GM21717 (cell line): Measurements from ENCODE around the gene GRHL1.
"Not testable (repeated sequence)": the region's sequence is repeated elsewhere in the genome, so short reads cannot be mapped to it uniquely, and the experiment has no call there.

Experiments
- ATAC-seq: cut with Tn5 transposase; IDR thresholded peaks from one replicate; pipeline ENCODE4 v1.9.1; 2021; ENCODE audit warnings: mild to moderate bottlenecking, moderate library complexity; ENCODE audit not compliant: unreplicated experiment

Gene GRHL1

DNA sequence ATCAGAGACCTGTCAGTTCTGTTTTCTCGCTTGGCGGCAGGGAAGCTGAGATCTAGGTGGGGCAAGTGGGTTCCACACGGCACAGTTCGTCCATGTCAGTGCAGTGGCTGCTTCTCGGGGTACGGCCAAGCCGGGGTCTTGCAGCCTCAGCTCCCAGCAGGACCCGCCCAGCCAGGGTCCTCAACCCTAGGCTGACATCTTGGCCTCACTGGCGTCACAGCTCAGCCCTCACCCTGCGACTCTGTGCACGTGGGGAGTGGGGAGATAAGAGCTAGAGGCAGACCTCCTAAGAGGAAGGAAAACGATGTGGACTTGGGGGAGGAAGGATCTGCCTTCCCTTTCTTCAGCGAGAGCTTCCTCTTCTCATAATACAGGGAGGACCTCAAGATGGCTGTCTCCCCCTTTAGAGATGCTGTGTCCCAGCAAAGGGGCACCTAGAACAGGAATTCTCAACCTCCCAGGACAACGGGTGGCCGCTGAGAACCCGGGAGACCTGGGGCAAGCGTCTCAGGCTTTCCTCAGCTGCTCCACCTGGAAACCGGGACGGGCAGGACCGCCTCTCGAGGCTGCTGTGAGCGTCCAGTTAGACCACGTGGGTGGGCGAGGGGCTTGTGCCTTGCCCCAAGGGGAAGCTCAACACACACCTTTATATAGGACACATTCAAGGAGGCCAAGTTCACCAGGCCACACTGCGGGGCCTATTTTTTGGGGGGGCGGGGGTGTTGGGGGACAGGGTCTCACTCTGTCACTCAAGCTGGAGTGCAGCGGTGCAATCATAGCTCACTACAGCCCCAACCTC, 68.3 kb downstream of the GRHL1 start:
- no peak for ATAC-seq

DNA sequence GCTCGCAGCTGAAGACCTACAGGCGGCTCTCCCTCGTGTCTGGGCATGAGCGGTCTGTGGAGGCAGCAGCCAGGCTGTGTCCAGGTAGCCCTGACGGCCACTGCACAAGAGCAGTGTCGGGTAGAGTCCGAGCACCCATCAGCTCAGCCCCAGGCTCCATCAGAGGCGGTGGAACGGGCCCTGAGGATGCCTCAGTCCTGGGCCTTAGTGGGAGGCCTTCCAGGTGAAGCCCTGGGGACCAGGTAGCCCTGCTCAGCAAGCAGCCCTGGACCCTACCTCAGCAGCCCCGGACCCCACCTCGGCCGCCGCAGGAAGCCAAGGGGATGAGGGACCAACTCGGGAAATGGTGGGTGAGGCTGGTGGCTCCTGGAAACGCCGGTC, 70.5 kb downstream of the GRHL1 start:
- no peak for ATAC-seq

DNA sequence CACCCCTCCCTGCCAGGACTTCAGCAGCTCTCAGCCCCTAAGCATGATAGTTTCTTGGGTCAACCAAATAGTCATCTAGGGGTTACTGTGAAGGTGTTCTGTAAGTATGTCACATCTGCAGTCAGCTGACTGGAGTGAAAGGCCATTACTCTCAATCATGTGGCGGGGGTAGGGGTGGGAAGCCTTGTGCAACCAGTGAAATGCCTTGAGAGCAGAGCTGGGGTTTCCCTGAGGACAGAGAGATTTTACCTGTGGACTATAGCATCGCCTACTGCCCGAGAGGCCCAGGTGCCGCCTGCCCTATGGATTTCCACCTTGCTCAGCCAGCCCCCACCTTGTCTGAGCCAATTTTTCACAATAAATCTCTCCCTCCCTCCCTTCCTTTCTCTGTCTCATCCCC, 71.0 kb downstream of the GRHL1 start:
- ATAC-seq, result no peak

DNA sequence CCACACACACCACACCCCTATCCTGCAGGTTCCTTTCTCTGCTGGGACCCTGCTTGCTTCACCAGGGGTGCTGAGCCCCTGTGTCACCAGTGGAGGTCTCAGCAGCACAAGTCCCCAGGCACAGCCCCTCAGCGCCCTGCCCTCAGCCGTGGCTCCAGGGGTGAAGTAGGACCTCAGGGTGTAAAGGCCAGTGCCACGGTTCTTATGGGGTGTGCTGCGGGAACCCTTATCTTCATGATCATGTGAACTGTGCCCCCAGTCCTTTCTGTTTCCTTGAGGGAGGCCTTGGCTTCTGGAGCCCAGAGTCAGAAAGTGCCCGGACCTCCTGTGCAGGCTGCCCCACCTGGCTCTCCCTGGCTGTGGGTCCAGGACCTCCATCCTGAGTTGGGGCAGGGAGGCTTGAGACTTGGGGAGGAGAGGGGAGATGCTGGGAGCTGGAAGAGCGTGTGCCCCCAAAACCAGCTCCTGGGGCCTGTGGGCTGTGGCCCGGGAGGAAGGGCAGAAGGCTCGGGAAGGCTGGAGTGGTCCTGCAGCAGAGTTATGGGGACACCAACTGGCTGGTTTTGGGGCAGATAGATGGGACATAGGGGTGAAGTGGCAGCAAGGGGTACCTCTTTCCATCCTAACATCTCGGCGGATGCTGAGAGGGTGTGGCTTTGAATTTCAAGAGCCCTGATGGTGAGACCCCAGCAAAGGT, 71.6 kb downstream of the GRHL1 start:
- ATAC-seq, result no peak

DNA sequence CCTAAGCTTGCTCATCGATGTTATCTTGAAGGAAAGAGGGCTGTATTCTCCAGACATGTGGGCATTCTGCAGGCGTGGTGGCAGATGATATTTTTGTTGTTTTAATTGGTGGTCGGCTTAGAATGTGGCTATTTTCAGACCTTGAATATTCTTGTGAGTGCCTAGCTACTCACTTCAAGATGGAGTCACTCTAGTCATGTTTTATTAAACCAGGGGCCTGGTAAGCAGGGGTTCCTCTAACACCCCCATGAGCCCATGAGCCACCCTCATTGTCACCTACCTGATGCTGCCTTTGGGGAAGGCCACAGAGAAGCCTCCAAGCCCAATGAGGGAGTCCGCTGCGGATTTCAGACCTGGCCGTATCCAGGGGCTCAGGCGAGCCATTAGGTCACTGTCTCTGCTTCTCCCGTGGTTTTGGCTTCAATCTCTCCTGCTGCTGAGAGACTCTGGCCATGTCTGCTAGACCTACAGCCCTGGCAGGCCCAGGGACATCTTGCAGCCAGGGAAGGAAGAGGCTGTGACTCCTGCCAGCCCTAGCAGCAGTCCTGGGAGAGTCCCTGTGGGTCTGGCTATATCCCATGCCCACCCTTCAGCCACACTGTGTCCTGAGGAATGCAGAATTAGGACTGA, 75.6 kb downstream of the GRHL1 start:
- no peak for ATAC-seq

DNA sequence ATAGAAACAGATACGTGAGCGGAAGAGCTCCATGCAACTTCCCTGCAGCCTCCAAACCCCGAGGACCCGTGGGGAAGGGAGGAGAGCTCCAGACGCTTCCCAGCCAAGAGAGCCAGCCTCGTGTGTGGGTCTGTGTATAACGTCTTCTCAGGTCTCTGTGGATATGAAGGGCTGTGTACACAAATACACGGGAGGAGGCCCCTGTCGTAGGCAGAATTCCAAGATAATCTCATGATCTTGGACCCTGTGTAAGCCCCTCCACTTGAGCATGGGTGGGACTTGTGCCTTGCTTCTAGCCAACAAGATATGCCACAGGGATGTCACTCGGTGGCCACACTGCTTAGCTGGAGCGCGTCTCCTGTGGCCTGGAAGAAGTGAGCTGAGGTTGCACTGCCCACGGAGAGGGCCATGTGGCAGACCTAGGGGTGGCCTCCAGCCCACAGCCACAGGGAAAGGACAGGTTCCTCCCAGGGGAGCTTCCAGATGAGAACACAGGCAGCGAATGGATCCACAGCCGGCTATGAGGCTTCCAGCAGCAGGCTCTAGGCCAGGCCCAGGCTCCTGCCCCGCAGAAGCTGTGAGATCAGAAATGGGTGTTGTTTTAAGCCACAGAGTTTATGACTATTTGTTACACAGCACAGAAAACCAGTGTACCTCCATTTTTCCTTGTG, 76.3 kb downstream of the GRHL1 start:
- no peak for ATAC-seq

DNA sequence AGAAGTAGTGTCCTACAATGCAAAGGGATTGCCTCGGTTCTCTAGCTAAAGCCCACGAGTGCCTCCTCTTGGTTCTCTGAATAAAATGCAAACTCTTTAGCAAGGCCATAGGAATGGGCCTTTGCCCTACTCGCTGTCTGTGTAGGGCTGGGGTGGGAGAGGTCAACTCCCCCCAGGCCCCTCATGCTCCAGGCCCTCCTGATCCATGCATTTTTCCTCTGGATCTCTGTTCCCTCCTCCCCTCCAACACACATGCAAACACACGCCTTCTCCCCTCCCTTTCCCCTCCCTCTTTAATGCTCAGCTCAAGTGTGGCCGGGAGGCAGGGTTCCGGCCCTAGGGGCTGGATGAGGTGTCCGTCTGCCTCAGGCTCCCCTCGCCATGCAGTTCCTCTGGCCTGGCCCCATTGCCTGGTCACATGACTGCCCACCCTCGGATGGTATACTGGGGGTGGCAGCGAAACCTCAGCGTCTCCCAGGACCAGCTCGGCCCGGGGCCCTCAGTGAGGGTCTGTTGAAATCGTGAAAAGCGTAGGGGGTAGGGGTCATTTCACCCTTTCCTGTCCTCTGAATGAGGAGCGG, 77.0 kb downstream of the GRHL1 start:
- no peak for ATAC-seq

DNA sequence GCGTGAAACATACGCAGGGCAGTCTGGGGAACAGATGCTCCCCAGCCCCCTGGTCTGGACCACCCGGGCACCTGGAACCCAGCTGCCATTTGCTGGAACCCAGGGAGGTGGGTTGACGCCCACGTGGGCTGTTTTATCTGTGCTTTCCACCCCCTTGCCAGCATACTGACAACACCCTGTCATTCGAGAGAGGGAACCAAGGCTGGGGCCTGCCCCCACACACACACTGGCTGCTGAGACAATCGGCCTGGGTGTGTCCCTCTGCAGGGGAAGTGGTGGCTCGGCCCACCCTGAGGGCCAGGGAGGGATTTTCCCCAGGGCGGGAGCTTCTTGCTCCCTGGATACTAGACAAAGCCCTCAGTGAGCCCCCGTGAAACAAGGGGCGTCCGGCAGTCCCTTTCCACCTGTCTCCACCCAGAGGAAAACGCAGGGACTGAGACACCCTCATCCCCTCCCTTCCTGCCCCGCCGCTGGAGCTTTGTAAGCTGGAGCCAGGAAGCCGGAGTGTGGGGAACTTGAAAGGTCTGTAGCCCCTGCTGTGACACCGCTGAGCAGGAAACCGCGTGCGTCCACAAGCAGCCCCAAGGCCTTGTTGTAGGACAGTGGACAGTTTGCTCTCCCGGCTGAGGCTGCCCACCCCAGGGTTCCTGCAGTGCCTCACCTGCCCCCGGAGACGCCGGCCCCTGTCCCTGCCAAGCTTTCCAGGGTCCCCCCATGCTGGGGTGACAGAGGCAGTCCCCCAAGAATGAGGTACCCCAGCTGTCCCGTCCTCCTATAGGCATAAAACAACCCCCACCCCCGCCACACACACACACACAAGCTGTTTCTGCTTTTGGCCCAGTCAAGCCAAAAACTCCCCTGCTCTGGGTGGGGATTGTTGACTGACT, 77.7 kb downstream of the GRHL1 start:
- peak; percentile 53 for ATAC-seq

DNA sequence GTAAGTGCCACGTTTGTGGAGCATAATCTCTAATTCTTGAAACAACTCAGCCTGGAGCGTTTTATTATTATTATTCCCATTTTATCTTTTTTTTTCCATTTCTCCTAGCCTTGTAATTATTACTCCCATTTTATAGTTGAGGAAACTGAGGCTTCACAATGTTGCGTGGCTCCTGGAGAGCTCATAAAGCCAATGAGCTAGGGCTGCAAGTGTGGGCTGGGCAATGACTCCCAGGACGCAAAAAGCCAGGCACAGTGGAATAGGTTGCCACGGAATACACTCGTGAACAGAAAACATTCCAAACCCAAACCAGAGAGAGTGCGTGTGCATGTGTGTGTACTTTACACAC, 78.4 kb downstream of the GRHL1 start:
- no peak for ATAC-seq

DNA sequence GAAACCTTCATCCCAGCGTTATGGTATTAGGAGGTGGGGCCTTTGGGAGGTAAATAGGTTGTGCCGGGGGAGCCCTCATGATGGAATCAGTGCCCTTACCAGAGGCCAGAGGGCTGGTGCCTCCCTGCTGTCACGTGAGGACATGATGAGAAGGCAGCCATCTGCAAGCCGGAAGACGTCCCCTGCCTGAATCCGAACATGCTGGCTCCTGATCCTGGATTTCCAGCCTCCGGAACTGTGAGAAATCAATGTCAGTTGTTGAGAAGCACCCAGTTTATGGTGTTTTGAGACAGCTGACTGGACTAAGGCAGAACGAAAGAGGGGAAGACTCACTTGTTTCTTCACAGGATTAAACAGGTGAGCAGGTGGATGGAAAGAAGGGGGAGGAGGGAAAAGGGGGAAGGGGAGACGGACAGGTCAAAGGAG, 78.8 kb downstream of the GRHL1 start:
- ATAC-seq, result no peak

DNA sequence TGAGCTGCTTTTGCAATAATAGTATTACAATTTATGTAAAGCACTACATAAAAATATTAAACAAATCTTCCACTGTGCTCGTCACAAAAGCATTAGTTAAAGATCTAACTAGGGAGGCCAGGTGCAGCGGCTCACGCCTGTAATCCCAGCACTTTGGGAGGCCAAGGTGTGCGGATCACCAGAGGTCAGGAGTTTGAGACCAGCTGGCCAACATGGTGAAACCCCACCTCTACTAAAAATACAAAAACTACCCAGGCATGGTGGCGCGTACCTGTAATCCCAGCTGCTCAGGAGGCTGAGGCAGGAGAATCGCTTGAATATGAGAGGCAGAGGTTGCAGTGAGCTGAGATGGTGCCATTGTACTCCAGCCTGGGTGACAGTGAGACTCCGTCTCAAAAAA, 79.3 kb downstream of the GRHL1 start:
- not testable (repeated sequence) for ATAC-seq

DNA sequence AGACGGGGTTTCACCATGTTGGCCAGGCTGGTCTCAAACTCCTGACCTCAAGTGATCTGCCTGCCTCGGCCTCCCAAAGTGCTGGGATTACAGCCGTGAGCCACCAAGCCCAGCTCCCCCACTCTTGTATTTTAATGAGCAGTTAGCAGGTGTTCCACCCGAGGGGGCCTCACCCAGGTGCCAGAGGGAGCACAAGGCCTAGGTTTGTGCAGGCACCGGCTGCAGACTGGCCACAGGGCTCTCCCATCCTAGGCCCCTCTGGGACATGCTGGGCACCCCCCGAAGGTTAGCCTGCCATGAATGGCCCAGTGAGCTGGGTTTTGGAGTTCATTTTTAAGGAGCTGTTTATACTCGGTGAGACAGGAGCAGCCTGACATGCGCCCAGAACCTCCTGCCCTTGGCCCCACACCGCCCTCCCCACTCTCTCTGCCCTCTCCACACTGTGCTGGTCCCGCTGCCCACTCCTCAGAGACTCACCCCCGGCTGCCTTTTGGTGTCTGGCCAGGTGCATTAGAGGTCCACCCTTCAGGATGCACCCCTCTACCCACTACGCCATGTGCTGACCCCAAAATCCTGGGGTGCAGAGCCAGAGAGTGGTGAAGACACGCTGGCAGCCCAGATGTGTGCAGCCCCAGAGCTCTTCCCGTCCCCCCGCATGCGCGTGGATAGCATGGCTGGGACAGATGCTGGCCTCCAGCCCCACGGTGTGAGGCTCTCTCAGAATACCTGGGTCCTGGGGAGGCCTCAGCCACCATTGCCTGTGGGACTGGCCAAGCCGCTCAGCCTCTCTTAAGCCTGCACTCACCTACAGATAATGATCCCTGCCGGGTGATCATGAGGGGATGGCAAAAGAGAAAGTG, 80.6 kb downstream of the GRHL1 start:
- ATAC-seq, result no peak

DNA sequence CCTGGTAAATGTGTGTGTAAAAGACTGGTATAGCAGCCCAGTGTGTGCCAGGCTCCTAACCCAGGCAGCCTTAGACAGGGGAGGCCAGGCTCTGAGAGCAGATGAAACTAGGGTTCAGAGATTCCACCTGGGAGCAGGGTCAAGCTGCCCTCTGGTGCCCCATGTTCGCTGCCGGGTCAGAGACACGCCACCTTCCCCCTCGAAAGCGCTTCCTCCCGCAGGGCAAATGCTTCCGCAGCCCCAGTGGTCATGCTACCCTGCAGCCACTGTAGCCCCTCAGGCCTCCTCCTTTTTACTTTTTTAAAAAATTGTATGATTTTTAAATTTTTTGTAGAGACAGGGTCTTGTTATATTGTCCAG, 81.2 kb downstream of the GRHL1 start:
- ATAC-seq, result no peak

DNA sequence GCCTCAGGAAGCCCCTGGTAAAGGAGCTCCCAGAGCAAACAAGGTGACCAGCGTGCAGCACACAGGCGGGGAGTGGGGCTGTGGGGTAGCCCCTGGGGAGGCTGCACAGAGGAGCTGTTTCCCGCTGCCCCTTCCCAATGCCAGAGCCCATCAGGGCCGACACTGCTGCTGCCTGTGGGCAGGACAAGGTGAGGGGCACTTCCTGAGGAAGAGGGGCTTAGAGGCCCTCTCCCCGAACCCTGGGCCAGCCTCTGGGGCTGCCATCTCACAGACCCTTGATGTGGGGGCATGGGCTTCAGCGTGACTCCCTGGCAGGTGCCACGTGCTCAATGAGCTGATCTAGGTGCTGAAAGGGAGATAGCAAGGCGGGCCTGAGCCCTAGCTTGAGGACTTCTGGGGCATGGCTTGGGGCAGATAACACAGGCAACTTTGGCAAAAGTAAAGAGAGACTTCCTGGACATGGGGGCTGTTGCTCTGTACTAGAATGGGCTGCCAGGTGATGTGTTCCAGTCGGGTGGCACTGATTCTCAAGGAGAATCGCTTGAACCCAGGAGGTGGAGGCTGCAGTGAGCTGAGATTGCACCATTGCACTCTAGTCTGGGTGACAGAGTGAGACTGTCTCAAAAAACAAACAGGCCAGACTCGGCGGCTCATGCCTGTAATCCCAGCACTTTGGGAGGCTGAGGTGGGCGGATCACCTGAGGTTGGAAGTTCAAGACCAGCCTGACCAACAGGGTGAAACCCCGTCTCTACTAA, 81.9 kb downstream of the GRHL1 start:
- ATAC-seq, result no peak

DNA sequence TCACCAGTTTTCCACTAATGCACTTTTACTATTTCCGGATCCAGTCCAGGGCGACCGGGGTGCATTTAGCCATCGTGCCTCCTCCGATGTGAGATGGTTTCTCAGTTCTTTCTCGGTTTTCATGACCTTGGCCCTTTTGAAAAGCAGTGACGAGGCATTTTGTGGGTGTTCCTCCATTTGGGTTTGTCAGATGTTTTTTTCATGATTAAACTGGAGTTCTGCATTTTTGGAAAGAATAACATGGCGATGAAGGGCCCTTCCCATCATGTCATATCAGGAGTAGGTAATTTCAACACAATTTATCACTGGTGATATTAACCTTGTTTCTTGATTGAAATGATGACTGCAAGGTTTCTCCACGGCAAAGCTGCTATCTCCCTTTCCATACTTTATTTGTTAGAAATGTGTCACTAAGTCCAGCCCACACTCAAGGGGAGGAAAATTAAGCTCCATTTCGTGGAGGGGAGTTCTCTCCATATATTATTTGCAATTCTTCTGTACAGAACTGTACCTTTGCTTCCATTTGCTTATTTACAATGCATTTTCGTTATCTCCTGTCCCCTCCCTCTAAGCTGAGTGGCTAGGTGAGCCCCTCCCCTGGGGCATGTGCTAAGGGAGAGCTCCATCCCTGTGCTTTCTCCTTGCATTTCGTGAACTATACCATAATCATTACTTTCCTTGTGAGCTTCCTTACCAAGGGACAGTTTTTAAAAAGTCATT, 83.0 kb downstream of the GRHL1 start:
- no peak for ATAC-seq

DNA sequence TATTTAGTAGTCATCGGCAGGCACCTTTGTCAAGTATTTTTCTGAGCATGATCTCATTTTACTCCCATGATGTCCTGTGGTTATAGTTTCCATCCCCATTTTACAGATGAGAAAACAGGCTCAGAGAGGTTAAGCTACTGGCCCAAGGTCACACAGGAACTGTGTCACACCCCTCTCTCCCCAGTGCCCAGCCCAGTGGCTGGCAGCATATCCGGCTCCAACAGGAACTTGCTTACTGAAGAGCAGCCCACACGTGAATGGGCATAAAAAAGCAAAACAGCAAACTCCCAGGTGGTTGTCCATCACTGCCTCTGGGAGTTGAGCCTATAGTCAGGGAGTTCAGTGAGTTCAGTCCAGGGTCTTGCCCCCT, 83.5 kb downstream of the GRHL1 start:
- no peak for ATAC-seq

DNA sequence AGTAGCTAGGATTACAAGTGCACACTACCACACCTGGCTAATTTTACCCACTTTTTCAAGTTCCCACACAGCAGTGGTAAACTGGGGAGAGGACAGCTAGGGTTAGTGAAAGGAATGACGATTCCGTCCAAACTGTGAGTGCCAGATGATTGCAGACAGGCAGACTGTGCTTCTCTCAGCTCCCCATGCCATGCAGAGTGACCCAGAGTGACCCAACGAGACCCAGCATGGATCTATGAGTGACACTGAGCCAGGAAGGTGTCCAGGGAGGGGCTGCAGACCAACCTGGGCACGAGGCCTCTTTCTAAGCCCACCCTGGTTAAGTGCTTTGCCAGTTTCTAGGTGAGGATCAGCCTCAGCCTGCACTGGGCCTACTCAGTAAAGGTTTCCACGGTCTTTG, 84.1 kb downstream of the GRHL1 start:
- ATAC-seq, result no peak
